HG03039 (cell line): ENCODE results near the gene ZDBF2.
A peak's percentile ranks its signal among the peaks of the same experiment; 100 is the strongest.
"Not testable (repeated sequence)": the region's sequence is repeated elsewhere in the genome, so short reads cannot be mapped to it uniquely, and the experiment has no call there.

Source experiments
- ATAC-seq: cut with Tn5 transposase; IDR thresholded peaks from one replicate; pipeline ENCODE4 v1.9.1; 2021; ENCODE audit warnings: mild to moderate bottlenecking, moderate library complexity; ENCODE audit not compliant: unreplicated experiment

ZDBF2 gene

DNA sequence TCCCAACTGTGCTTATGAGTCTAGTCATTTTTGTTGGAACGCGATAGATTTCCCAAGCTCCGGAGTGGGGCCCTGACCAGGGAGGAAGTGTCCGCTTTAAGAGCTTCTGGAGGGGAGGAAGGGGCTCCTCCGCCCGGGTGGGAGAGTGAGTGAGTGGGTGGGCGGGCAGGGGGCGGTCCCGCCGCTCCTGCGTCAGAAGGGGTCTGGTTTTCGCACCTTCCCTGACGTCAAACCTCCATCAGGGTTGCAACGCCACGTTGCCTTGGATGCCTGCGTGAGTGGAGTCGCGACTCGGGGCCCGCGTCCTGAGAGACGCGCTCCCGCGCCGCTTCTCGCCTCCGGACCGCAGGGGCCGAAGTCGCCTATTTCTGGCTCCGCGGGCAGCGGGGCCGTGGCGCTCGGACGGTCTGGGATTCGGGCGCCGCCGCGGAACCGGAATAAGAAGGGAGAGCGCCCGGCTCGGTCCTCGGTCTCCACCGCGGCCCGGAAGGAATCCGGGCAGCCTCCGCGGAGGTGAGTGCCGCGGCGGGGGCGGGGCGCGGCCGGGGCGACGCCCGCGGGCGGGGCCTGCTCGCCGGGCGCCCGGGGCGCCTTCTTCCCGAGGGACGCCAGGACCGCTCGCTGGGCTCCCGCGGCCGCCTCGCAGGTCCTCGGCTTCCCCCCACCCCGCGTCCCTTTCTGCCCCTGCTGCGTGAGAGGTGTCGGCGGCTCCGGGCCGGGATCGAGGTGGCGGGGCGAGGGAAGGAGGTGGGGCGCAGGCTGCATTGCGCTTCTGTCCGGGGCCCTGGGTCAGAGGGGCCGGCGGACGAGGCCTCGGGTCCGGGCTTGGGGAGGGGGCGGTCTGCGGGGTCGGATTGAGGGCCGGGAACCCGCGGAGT is at the start of gene ZDBF2:
ZDBF2 (plus strand) TSS at position 230 of the 878 bp plus-strand sequence. CDS start 7,187 bp downstream, outside the sequence.
- peak; percentile 80 for ATAC-seq

DNA sequence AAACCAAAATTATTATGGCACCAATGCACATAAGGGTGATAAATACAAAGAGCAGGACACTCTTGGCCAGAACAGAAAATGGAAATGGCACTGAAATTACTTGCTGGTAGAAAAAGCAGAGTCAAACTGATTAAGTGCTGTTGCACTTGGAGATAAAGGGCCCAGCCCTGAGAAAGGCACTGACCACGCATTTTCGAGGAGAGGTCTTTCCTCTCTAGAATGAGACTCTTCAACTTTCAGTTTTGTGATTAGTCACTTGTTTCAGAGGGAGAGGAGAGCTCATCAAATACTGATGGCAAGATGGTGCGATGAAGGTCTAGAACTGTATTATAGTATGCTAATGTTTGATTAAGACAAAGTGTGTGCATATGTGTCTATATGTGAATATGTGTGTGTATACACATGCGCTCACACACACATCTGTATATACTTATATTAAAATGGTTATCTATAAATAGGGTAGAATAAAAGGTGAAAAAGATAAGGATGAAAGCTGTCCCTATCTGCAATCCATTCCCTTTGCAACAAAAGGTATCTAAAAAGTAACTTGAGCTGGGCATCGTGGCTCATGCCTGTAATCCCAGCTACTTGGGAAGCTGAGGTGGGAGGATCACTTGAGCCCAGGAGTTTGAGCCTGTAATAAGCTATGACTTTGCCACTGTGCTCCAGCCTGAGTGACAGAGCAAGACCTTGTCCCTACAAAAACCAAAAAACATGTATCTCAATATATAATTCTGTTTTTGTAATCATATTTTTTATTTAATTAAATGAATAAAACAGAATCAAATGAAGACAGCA is 48.8 kb upstream of the ZDBF2 start:
- ATAC-seq: peak; percentile 81

DNA sequence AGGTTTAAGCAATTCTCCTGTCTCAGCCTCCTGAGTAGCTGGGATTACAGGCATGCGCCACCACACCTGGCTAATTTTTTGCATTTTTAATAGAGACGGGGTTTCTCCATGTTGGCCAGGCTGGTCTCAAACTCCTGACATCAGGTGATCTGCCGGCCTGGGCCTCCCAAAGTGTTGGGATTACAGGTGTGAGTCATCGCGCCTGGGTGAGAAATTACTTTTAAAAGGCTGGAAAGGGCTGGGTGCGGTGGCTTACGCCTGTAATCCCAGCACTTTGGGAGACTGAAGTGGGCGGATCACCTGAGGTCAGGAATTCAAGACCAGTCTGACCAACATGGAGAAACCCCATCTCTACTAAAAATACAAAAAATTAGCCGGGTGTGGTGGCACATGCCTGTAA is 45.8 kb upstream of the ZDBF2 start:
- not testable (repeated sequence) for ATAC-seq

DNA sequence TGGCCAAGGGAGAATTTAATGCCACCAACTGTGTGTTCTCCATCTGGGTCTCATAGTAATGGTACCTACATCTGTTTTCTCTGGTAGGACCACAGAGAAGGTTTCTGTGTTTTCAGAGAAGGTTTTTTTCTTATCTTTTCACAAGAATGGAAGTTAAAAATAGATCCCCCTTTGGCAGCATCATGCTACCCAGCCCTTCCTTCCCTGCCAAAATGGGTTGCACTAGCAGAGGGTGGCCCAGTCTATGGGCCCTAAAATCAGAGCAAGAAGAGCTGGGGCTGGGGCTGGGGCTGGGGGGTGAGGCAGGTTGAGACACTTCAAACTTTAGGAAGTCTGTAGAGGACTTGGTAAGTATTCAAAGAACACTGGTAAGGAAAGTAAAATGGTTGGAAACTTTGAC is 44.8 kb upstream of the ZDBF2 start:
- ATAC-seq: no peak

DNA sequence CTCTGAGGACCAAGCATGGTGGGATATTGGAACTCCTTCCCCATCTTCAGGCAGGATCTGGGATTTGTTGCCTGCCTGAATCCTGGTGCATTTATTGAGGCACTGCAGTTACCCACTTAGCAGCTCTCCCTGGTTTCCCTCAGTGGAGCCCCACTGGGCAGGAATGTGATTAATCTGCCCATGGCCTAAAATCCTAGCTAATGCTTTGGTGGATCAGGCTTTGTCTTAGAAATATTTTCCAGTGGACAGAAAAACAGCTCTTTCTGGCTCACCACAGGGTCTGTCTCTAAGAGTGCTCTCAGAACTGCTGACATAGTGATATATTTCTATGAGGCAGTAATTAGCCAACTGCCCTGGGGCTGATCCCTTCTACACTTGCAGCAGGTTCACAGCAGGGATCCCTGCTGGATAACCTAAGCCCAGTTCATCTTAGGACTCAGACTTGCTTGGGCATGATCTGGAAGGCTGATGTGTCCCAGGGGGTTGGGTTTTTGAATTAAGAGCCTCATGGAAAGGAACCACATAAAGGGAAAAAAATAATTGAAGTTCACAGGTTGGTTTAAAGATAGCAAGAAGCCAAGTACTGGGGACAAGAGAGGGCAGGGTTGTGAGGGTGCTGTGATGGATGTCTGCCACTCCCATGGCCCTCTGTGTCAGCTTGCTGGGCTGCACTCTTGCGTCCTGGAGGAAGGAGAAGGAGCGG is 44.3 kb upstream of the ZDBF2 start:
- ATAC-seq: no peak

DNA sequence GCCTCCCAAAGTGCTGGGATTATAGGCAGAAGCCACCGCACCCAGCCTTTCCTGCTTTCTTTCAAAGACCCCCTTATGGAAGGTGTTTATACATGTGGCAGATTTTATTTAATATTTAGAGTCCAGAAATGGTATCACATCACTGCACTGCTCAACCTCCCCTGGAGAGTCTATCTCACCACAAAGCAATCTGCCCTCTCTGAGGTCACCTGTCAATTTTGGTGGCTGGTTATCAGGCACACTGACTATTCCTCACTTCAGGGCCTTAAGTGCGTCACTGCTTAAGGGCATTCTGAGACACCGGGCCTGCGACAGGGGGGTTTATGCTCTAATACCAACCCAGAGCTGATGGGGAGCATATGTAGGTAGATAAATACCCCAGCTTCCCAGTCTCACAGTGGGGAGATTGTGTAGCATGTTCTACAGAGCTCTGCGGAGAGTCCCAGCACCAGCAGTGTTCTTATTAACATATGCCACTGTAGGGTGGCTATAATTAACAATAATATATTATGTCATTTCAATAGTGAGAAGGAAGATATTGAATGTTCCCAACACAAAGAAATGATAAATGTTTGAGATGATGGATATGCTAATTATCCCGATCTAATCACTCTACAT is 42.7 kb upstream of the ZDBF2 start:
- no peak for ATAC-seq

DNA sequence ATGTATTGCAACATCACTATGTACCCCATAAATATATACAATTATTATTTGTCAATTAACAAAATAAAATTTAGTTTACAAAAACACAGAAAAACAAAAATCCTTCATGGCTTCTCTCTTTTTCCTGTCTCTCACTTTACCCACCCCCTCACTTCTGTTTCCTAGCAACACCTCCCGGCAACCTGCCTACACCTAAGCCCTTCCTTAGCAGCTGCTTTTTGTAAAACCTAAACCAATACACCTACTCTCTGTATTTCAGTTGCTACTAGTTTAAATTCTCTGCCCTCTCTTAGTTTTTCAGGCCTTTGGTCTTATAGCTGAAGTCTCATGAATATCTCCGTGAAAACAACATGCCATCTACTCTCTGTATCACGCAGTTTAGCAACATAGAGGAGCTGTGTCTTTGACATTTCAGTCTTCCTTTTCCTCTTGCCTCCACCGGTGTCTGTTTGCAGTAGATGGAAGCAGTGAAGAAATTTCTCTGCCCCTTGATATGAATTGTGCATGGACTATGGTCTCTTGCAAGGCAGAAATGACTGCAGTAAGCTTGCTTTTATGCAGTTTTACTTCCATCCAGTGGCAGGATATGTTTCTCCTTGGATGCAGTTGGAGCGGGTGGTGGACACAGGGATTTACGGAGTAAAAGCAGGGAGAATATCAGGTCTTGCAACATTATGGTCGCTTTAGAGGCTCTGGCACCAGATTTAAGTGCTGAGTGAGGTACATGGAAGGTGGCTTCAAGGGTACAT is 42.0 kb upstream of the ZDBF2 start:
- no peak for ATAC-seq

DNA sequence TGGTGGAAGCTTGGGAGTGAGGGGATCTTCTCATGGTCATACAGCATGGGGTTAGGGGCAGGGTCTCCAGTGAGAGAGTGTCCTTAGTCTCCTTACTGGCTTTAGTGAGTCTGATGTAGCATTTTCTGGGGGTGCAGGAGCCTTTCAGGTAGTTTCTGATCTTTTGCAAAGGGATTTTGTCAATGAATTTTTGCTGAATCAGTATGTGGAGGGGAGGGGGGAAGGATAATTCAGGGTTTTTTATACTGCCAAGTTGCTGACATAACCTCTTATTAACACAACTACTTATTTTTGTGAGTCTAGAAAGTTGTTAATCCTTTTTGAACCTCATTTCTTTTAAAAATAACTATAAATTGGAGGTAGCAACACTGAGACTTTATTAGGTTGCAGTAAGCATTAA is 35.3 kb upstream of the ZDBF2 start:
- ATAC-seq: no peak

DNA sequence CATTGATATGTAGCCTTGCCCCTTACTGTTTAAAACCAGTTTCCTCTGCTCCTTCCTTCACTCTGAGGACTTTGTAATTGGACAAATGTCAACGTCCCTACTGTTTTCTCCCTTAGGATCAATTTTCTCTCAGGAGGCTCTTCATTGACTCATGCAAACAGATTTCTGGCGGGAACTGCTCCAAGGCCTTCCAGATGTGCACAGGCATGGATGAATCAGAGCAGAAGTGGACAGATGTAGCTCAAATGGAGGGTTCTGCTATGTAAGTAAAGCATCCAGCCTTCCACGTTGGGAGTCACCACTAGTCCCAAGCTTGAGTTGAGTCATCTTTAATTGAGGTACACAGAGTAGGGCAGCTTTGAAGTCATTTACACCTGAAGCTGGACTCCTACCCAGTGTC is 34.1 kb upstream of the ZDBF2 start:
- no peak for ATAC-seq

DNA sequence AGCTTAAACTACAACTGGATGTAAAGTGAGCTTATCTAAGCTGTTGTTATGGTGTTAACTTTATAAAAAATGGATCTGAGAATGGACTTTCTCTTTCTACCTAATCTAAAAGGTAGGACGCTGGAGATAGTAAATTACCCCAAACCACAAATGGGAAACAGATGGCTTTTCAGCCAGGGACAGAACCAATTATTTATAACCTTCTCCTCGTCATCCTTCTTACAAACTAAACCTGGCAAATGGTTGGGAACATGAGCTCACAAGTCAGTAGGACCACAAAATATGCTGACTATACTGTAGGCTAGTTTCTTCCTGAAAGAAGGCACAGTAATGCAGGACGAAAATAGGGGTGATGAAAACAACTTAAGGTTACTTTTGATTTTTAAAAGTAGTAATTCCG is 32.7 kb upstream of the ZDBF2 start:
- ATAC-seq: no peak

DNA sequence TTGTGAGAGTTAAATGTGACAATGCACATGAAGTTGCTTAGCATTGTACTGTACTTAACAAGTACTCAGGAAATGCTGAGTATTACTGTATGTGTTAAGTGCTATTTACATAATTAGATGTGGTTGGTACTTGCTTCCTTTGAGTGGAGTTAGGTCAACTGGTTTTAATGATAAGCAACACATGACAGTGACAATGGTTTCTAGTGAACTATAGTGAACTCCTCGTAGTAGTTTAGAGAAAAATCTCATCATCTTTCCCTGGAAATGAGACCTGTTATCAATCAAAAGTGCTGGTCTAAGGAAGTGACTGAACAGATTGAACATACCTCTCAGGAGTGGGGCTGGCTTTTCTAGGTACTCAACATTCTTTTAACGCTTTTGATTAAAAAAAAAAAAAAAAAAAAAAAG is 29.2 kb upstream of the ZDBF2 start:
- ATAC-seq: no peak

DNA sequence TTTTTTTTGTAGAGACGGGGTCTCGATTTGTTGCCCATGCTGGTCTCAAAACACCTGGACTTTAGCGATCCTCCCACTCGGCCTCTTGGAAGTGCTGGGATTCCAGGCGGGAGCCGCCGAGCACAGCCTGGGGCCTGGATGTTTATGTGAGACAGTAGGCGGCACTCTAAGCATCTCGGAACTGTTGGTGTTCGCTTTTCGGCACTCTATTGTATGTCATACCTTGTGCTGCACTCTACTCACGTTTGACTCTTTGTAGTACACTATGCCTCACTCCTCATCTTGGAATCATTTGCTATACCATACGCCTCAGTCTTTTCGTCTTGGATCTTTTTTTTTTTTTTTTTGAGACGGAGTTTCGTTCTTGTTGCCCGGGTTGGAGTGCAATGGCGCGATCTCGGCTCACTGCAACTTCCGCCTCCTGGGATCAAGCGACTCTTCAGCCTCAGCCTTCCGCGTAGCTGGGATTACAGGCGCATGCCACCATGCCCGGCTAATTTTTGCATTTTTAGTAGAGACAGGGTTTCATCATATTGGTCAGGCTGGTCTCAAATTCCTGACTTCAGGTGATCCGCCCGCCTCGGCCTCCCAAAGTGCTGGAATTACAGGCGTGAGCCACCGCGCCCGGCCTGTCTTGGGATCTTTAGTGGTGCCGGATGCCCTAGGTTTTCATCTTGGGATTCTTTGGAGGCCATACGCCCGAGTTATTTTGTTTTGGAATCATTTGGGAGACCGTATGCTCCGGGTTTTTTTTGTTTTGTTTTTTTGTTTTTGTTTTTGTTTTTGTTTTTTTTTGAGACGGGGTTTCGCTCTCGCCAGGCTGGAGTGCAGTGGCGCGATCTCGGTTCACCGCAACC is 24.2 kb upstream of the ZDBF2 start:
- no peak for ATAC-seq

DNA sequence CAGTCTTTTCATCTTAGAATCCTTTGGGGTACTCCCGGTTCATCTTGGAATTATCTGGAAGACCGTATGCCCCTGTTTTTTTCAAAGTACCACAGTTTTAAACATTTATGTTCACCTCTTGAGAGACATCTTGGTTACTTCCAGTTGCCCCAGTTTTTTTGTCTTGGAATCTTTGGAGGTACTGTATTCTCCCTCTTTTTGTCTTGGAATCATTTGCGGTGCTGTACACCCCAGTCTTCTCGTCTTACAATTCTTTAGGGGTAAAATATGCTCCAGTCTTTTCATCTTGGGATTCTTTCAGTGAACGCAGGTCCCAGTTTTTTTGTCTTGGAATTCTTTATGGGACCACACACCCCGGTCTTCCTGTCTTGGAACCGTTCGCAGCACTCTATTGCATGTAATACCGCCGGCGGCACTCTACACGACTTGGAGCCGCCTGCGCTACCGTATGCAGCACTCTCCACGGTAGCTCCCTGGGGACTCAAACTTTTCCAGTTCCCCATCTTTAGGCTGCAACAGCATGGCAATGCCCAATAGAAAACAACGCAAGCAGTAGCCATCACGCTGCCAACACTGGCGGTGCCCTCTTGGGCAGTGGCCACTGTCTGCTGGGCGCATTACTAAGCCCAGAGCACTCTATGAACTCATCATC is 21.2 kb upstream of the ZDBF2 start:
- ATAC-seq: no peak

DNA sequence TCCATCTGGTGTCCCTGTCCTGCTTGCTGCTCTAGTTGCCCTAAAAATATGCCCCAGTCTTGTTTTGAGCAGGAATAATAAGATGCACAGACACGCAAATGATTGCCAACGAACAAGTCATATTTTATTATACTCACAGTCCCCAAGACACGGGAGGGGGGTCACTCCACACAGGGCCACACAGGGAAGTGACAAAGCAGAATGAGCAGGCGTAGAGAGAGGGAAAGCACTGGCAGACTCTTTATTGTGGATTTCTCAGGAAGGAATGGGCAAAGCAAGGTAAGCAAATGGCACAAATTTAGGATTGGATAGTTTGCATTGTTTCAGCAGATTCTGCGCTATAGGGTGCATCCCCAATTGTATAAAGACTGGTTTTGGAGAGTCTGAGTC is 20.7 kb upstream of the ZDBF2 start:
- ATAC-seq: no peak

DNA sequence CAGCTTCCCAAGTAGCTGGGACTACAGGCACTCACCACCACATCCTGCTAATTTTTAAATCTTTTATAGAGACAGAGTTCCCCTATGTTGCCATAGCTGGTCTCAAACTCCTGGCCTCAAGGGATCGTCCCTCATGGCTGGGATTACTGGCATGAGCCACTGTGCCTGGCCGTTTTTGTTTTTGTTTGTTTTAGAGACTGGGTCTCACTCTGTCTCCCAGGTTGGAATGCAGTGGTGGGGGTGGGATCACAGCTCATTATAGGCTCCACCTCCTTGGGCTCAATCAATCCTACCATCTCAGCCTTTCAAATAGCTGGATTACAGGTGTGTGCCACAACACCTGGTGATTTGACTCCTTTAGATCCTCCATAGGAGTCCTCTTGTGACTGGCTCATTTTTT is 19.5 kb upstream of the ZDBF2 start:
- no peak for ATAC-seq

DNA sequence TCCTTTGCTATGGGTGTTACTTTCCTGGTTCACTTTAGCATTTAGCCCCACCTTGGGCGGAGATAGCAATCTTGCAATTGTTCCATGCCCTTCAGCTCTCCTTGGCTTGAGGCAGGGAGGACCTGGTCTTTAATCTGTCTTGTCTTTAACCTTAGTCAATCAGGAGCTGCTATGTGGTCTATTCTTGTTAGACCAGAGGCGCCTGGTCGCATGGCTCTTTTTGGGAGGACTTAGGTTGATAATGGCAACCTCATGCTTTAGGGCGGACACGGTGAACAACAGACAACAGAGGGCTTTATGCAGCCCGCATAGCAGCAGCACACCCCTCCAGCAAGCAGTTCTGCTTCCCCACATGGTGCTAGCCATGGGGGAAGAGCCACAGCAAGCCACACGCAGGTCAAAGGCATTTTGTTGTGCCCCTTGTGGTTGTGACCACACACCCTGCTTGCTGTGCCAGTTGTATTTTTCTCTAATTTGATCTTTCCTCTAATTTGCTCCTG is 17.7 kb upstream of the ZDBF2 start:
- ATAC-seq: no peak

DNA sequence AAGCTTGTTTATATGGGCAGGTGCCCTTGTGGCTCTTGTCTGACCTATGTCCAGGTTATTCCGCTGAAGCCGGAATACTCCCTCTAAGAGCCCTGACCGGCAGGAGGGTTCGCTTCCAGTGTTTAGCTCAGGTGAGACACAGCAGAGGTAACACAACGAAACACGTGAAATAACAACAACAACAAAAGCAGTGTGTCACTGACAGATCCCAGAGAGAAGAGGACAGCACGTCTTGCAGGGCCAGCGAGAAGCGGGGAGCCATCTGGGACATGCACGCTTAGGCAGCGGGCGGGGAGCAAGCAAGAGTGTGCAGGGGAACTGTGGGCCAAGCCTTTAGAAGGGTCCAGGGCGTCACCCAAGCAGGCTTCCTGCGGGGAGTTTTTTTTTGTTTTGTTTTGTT is 17.1 kb upstream of the ZDBF2 start:
- ATAC-seq: no peak

DNA sequence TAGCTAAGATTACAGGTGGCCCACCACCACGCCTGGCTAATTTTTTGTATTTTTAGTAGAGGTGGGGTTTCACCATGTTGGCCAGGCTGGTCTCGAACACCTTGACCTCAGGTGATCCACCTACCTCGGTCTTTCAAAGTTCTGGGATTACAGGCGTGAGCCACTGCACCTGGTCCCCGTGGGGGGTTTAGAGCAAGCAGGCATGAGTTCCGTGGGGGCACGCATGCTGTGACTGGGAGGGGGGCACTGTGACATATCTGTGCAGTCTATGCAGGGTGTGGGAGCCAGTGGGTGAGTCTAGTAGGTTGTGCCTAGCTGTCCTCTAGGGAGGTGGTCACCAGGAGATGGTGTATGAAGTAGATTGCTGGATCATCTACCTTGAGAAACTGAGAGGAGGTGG is 16.6 kb upstream of the ZDBF2 start:
- ATAC-seq: no peak

DNA sequence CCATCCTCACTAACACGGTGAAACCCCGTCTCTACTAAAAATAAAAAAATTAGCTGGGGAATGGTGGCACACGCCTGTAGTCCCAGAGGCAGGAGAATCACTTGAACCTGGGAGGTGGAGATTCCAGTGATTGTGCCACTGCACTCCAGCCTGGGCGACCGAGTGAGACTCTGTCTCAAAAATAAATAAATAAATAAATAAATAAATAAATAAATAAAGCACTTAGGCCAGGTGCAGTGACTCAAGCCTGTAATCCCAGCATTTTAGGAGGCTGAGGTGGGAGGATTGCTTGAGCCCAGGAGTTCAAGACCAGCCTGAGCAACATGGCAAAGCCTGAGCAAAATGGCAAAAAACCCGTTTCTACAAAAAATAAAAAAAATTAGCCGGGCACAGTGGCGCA is 15.8 kb upstream of the ZDBF2 start:
- not testable (repeated sequence) for ATAC-seq
